ENCODE data around the gene NFATC1. TPM values are rescaled to one million over a fixed set of nuclear protein-coding genes. Genes with fewer than 3 reads are reported as not detected.

NFATC1 gene
- total RNA-seq, 2 donors from 2014 or later, result 27.6 to 40.8 TPM

GRCh38 chr18:79553696-79554095, 158.0 kb downstream of the NFATC1 start:
- no peak for ATAC-seq (ENCODE audit: insufficient number of reproducible peaks, low FRiP score, low read depth)
- H3K27ac ChIP-seq, result no peak overlapping the region
- no peaks in the 10 kb centered on the region for H3K27me3 ChIP-seq (replicated peaks; ENCODE audit: insufficient read depth)
- no peaks in the 10 kb centered on the region for H3K9me3 ChIP-seq
- no peak for DNase-seq (ENCODE audit: low spot score)
- H3K4me1 ChIP-seq (ENCODE audit: control insufficient read depth in 1 of 2, low read depth in 2 of 2), result no peaks in the 10 kb centered on the region
- no peaks in the 10 kb centered on the region for H3K36me3 ChIP-seq
- no peak for TF ChIP-seq CTCF (IDR thresholded peaks at IDR 0.05)
- no peak overlapping the region for H3K4me3 ChIP-seq

- DNase-seq (ENCODE audit: low spot score) (no peak), ATAC-seq (ENCODE audit: insufficient number of reproducible peaks, low FRiP score, low read depth) (no peak)
- Histone ChIP-seq H3K27ac (no peak overlapping the region), H3K36me3 (no peaks in the 10 kb centered on the region), H3K9me3 (no peaks in the 10 kb centered on the region), H3K4me3 (no peak overlapping the region), H3K4me1 (ENCODE audit: control insufficient read depth in 1 of 2, low read depth in 2 of 2) (no peaks in the 10 kb centered on the region), H3K27me3 (replicated peaks; ENCODE audit: insufficient read depth) (no peaks in the 10 kb centered on the region)
- no peak for TF ChIP-seq CTCF (IDR thresholded peaks at IDR 0.05)
Measured at GRCh38 chr18:79554321-79554720, 158.6 kb downstream of the NFATC1 start.

- Histone ChIP-seq H3K36me3 (no peaks in the 10 kb centered on the region), H3K27me3 (replicated peaks; ENCODE audit: insufficient read depth) (no peaks in the 10 kb centered on the region), H3K4me1 (ENCODE audit: control insufficient read depth in 1 of 2, low read depth in 2 of 2) (no peaks in the 10 kb centered on the region), H3K4me3 (no peak overlapping the region), H3K27ac (no peak overlapping the region), H3K9me3 (no peaks in the 10 kb centered on the region)
- no peak for DNase-seq (ENCODE audit: low spot score)
- ATAC-seq (ENCODE audit: insufficient number of reproducible peaks, low FRiP score, low read depth), result no peak
- no peak for TF ChIP-seq CTCF (IDR thresholded peaks at IDR 0.05)
Measured at GRCh38 chr18:79554945-79555645, 159.4 kb downstream of the NFATC1 start.

GRCh38 chr18:79555885-79556284, 160.2 kb downstream of the NFATC1 start:
- Histone ChIP-seq H3K27ac (no peak overlapping the region), H3K4me3 (no peak overlapping the region), H3K27me3 (replicated peaks; ENCODE audit: insufficient read depth) (no peaks in the 10 kb centered on the region), H3K9me3 (no peaks in the 10 kb centered on the region), H3K36me3 (no peaks in the 10 kb centered on the region), H3K4me1 (ENCODE audit: control insufficient read depth in 1 of 2, low read depth in 2 of 2) (no peaks in the 10 kb centered on the region)
- TF ChIP-seq CTCF (IDR thresholded peaks at IDR 0.05), result no peak
- ATAC-seq (ENCODE audit: insufficient number of reproducible peaks, low FRiP score, low read depth) (no peak), DNase-seq (ENCODE audit: low spot score) (no peak)

- H3K27me3 ChIP-seq (replicated peaks; ENCODE audit: insufficient read depth), result no peaks in the 10 kb centered on the region
- DNase-seq (ENCODE audit: low spot score) (no peak), ATAC-seq (ENCODE audit: insufficient number of reproducible peaks, low FRiP score, low read depth) (no peak)
- H3K36me3 ChIP-seq, result no peaks in the 10 kb centered on the region
- H3K27ac ChIP-seq, result no peak overlapping the region
- no peaks in the 10 kb centered on the region for H3K9me3 ChIP-seq
- no peaks in the 10 kb centered on the region for H3K4me1 ChIP-seq (ENCODE audit: control insufficient read depth in 1 of 2, low read depth in 2 of 2)
- TF ChIP-seq CTCF (IDR thresholded peaks at IDR 0.05), result no peak
- no peak overlapping the region for H3K4me3 ChIP-seq
Measured at GRCh38 chr18:79556829-79557585, 161.3 kb downstream of the NFATC1 start.
